ENCODE measurements around the gene TLCD3B.

Gene TLCD3B

GRCh38 chr16:30009085-30009862, 21.8 kb downstream of the TLCD3B start:
- DNase-seq: no peak
- peaks cover 16% of the 10 kb centered on the region for H3K36me3 Mint-ChIP-seq (ENCODE audit: low read depth)
- no peaks in the 10 kb centered on the region for H3K9me3 Mint-ChIP-seq
- H3K4me3 Mint-ChIP-seq: no peak overlapping the region
- H3K4me1 Mint-ChIP-seq (ENCODE audit: low read depth): peaks cover 12% of the 10 kb centered on the region
- H3K27me3 Mint-ChIP-seq: peaks cover 34% of the 10 kb centered on the region
- no peak overlapping the region for H3K27ac Mint-ChIP-seq

- H3K9me3 Mint-ChIP-seq: no peaks in the 10 kb centered on the region
- no peak overlapping the region for H3K27ac Mint-ChIP-seq
- H3K4me3 Mint-ChIP-seq: no peak overlapping the region
- peaks cover 32% of the 10 kb centered on the region for H3K27me3 Mint-ChIP-seq
- peaks cover 12% of the 10 kb centered on the region for H3K4me1 Mint-ChIP-seq (ENCODE audit: low read depth)
- H3K36me3 Mint-ChIP-seq (ENCODE audit: low read depth): peaks cover 32% of the 10 kb centered on the region
- no peak for DNase-seq
Observed at GRCh38 chr16:30007378-30007895, 23.6 kb downstream of the TLCD3B start.

DNA sequence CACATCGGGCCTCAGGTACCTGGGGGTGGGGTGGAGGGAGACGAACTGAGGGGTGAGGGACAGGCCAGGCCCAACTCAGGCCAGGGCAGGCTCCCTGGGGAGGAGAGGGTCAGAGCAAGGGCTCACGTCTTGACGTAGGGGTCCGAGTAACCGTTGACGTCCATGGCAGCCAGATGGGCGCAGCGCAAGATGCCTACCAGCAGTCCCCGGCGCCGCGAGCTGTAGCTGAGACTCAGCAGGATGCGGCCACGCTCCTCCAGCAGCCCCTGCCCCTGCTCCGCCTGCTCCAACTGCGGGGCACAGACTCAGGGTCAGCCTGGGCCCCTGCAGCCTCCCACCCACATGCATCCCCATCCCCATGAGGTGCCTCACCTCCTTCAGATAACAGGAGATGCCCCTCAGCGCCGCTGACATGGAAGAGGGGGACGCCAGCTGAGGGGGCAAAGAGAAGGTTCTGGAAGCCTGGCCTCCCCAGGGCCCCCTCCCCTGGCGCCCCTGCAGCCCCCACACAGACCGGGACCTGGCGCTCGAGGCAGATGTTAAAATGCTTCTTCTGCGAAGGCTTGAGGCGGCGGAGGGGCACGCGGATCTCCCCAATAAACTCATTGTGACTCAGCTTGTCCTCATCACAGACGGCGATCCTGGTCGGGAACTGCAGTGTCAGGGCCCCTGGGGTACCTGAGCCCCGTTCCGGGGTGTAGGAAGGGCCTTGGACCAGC, 24.3 kb downstream of the TLCD3B start:
- Mint-ChIP-seq H3K27me3 (peaks cover 26% of the 10 kb centered on the region), H3K4me1 (ENCODE audit: low read depth) (peaks cover 13% of the 10 kb centered on the region), H3K9me3 (no peaks in the 10 kb centered on the region), H3K4me3 (no peak overlapping the region), H3K27ac (no peak overlapping the region), H3K36me3 (ENCODE audit: low read depth) (peaks cover 38% of the 10 kb centered on the region)
- DNase-seq: no peak

DNA sequence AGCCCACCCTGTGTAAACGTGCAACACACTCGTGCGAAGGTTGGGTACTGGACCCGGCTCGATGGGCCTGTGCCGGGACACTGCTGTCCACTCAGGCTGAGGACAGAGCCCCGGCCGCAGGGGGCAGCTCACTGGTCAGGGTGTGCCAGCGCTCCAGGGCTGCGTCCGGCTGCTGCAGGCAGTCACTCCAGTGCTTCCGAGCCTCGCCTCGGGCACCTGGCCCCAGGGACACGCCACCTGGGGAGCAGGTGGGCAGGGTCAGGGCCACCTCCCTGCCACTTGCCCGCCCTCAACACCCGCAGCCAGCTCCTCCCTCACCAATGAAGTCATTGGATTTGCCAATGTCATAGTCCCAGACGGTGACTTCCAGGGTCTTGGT, 25.0 kb downstream of the TLCD3B start:
- no peak overlapping the region for H3K4me3 Mint-ChIP-seq

GRCh38 chr16:30005341-30006094, 25.6 kb downstream of the TLCD3B start:
- Mint-ChIP-seq H3K4me3 (no peak overlapping the region), H3K4me1 (ENCODE audit: low read depth) (peaks cover 11% of the 10 kb centered on the region), H3K9me3 (no peaks in the 10 kb centered on the region), H3K27ac (peak overlapping the region; percentile 8), H3K27me3 (peaks cover 21% of the 10 kb centered on the region), H3K36me3 (ENCODE audit: low read depth) (peaks cover 49% of the 10 kb centered on the region)
- DNase-seq: peak; percentile 50

More for the DNA sequence above, 25.0 kb downstream of the TLCD3B start:
- DNase-seq: no peak
- H3K36me3 Mint-ChIP-seq (ENCODE audit: low read depth): peaks cover 46% of the 10 kb centered on the region
- H3K4me1 Mint-ChIP-seq (ENCODE audit: low read depth): peaks cover 12% of the 10 kb centered on the region
- no peak overlapping the region for H3K27ac Mint-ChIP-seq
- H3K9me3 Mint-ChIP-seq: no peaks in the 10 kb centered on the region
- peaks cover 22% of the 10 kb centered on the region for H3K27me3 Mint-ChIP-seq

GRCh38 chr16:30004811-30005242, 26.2 kb downstream of the TLCD3B start:
- Mint-ChIP-seq H3K27me3 (peaks cover 15% of the 10 kb centered on the region), H3K27ac (no peak overlapping the region), H3K36me3 (ENCODE audit: low read depth) (peaks cover 56% of the 10 kb centered on the region), H3K9me3 (no peaks in the 10 kb centered on the region), H3K4me3 (no peak overlapping the region), H3K4me1 (ENCODE audit: low read depth) (peaks cover 6% of the 10 kb centered on the region)
- no peak for DNase-seq

DNA sequence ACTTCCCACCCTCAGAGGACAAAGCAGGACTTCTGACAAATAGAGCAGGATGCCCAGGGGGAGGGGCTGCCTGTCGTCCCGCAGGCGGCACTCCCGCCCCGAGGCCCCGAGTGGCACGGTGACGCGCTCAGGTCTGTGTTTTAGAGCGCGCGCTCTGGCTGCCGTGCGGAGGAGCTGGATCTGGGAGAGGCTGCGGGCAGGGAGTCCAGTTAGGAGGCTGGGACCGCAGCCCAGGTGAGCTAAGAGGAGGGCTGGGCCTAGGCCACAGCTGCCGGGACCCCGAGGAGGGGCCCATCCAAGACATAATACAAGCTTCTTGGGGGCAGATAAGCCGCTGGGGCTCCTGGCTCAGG, 26.7 kb downstream of the TLCD3B start:
- H3K36me3 Mint-ChIP-seq (ENCODE audit: low read depth): peaks cover 60% of the 10 kb centered on the region
- H3K9me3 Mint-ChIP-seq: no peaks in the 10 kb centered on the region
- peaks cover 11% of the 10 kb centered on the region for H3K27me3 Mint-ChIP-seq
- DNase-seq: no peak
- peaks cover 10% of the 10 kb centered on the region for H3K4me1 Mint-ChIP-seq (ENCODE audit: low read depth)
- H3K4me3 Mint-ChIP-seq: no peak overlapping the region
- H3K27ac Mint-ChIP-seq: no peak overlapping the region

DNA sequence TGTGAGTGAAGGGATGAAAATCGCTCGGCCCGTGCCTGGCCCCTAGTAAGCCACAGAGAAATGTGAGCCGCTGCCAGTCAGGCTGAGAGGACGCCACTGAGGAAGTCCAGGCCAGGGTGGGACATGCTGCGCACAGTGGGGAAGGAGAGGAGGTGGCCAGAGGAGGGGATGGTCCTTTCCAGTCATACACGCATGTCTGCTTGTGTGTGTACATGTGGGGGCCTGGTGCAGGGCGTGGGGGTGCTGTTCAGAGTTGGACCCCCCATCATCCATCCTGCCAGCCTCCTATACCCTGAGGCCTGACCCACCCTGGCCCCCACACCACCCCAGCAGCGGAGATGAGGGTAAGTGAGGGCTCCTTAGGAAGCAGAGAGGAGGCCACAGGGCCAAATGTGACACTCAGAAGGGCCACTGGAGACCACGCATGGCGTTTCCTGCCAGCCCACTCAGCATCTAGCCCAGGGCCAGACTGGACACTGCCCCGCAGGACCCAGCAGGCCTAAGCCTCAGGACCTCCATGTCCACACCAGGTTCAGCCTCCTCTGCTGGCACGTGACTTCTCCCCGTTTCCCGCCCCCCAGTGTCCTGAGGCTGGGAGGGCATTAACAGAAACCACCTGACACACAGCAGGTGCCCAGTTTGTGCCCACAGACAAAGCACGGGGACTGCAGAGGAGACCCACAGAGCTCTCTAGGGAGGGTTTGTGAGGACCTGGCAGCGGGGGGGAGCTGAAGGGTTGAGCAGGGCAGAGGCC, 27.2 kb downstream of the TLCD3B start:
- no peak overlapping the region for H3K27ac Mint-ChIP-seq
- H3K4me1 Mint-ChIP-seq (ENCODE audit: low read depth): peaks cover 13% of the 10 kb centered on the region
- no peak overlapping the region for H3K4me3 Mint-ChIP-seq
- peaks cover 7% of the 10 kb centered on the region for H3K27me3 Mint-ChIP-seq
- no peak for DNase-seq
- H3K9me3 Mint-ChIP-seq: no peaks in the 10 kb centered on the region
- peaks cover 66% of the 10 kb centered on the region for H3K36me3 Mint-ChIP-seq (ENCODE audit: low read depth)

DNA sequence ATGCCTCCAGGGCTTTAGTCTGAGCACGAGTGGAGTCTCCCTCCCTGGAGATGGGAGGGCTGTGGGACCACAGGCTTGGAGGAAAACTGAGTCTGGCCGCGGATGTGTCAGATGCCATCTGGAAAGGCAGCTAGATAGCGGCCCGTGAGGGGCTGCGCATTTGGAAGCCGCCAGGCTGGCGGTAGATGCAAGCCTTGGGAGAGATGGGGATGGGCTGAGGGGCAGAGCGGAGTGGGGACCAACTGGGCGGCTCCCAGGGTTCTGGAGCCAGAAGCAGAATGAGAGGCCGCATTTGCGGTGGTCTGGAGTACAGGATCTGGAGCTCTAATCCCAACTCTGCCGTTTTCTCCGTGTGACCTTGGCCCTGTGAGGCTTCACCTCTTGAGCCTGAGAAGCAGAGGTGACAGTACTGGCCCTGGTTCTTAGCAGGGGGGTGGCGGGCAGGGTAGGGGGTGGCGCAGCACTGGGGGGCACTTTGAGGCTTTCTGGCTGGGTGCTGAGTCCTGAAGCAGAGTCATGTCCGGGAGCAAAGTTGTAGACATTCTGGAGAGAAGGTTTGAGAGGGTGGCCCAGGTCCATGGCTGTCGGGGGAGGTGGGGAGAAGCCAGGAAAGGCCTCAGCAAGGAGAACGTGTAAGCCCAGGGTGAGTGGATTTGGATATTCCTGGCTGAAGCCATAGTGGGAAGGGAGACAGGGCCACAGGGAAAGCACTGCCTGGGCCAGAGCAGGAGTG, 28.3 kb downstream of the TLCD3B start:
- Mint-ChIP-seq H3K27me3 (no peaks in the 10 kb centered on the region), H3K27ac (peak overlapping the region; percentile 39), H3K4me3 (no peak overlapping the region), H3K4me1 (ENCODE audit: low read depth) (peaks cover 20% of the 10 kb centered on the region), H3K9me3 (no peaks in the 10 kb centered on the region), H3K36me3 (ENCODE audit: low read depth) (peaks cover 76% of the 10 kb centered on the region)
- no peak for DNase-seq

GRCh38 chr16:30000735-30001631, 30.1 kb downstream of the TLCD3B start:
- Mint-ChIP-seq H3K27ac (peak overlapping the region; percentile 50), H3K36me3 (ENCODE audit: low read depth) (peaks cover 88% of the 10 kb centered on the region), H3K9me3 (no peaks in the 10 kb centered on the region), H3K4me3 (no peak overlapping the region), H3K4me1 (ENCODE audit: low read depth) (peaks cover 28% of the 10 kb centered on the region), H3K27me3 (no peaks in the 10 kb centered on the region)
- DNase-seq: no peak

DNA sequence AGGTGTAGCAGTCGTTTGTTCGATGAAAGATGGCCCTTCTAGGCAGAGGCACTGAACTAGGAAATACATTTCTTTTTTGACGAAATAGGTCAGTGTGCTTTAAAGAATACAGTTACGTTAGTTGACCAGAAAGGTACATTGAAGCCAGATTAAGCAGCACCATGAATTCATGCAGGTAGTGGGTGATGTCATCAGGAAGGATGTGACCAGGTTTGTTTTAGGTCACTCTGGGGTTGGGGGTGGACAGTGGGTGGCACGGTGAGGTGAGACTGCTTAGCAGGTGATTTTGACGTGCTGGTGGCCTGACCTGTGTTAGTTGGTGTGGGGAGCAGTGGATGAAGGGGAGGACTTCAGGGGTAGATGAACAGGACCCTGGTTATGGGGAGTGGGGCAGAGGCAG, 31.5 kb downstream of the TLCD3B start:
- Mint-ChIP-seq H3K36me3 (ENCODE audit: low read depth) (peaks cover 93% of the 10 kb centered on the region), H3K4me3 (no peak overlapping the region), H3K27ac (peak overlapping the region; percentile 66)

GRCh38 chr16:29996766-29997250, 34.3 kb downstream of the TLCD3B start:
- H3K4me3 Mint-ChIP-seq: peak overlapping the region; percentile 94
- peaks cover 45% of the 10 kb centered on the region for H3K4me1 Mint-ChIP-seq (ENCODE audit: low read depth)
- no peak for DNase-seq
- H3K27me3 Mint-ChIP-seq: no peaks in the 10 kb centered on the region
- peaks cover 96% of the 10 kb centered on the region for H3K36me3 Mint-ChIP-seq (ENCODE audit: low read depth)
- H3K9me3 Mint-ChIP-seq: no peaks in the 10 kb centered on the region
- H3K27ac Mint-ChIP-seq: peak overlapping the region; percentile 100

More for the DNA sequence above, 31.5 kb downstream of the TLCD3B start:
- peaks cover 38% of the 10 kb centered on the region for H3K4me1 Mint-ChIP-seq (ENCODE audit: low read depth)
- no peak for DNase-seq
- no peaks in the 10 kb centered on the region for H3K9me3 Mint-ChIP-seq
- no peaks in the 10 kb centered on the region for H3K27me3 Mint-ChIP-seq
